ENCODE results near the gene RAD18. TPM values are rescaled to one million over a fixed set of nuclear protein-coding genes. Genes with fewer than 3 reads are reported as not detected.

Gene RAD18
- total RNA-seq, 1 donor from 2014 or later, result 0.75 TPM

GRCh38 chr3:8932507-8932906, 30.8 kb downstream of the RAD18 start:
- DNase-seq (ENCODE audit: low spot score in 2 of 2), result no peak
- no peaks in the 10 kb centered on the region for H3K4me1 ChIP-seq
- H3K27me3 ChIP-seq, result no peaks in the 10 kb centered on the region
- no peak for TF ChIP-seq CTCF (IDR thresholded peaks at IDR 0.05)
- no peak overlapping the region for H3K4me3 ChIP-seq
- intact Hi-C loops (cut with DNase I), result no loop called here
- no peaks in the 10 kb centered on the region for H3K9me3 ChIP-seq
- H3K27ac ChIP-seq, result no peak overlapping the region
- no peaks in the 10 kb centered on the region for H3K36me3 ChIP-seq

DNA sequence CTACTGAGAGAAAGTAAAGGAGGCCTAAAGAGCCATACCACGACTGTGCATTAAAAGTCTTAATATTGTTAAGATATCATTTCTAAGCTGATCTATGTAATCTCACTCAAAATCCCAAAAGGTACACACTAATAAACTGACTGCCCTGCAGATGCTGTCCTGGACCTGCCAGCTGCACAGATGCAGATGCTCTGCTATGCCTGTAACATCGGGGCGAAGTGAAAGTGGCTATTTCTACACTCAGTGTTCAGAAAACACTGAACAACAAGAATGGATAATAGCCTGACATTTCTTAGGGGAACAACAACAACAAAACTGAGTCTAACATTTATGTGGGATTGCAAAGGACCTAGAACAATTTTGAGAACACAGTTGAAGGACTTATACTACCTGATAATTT, 31.9 kb downstream of the RAD18 start:
- no peak for TF ChIP-seq CTCF (IDR thresholded peaks at IDR 0.05)
- Histone ChIP-seq H3K27ac (no peak overlapping the region), H3K4me1 (no peaks in the 10 kb centered on the region), H3K9me3 (no peaks in the 10 kb centered on the region), H3K36me3 (no peaks in the 10 kb centered on the region), H3K27me3 (no peaks in the 10 kb centered on the region), H3K4me3 (no peak overlapping the region)
- no peak for DNase-seq (ENCODE audit: low spot score in 2 of 2)
- intact Hi-C loops (cut with DNase I), result no loop called here

- Histone ChIP-seq H3K27me3 (no peaks in the 10 kb centered on the region), H3K36me3 (no peaks in the 10 kb centered on the region), H3K27ac (no peak overlapping the region), H3K4me3 (no peak overlapping the region), H3K9me3 (no peaks in the 10 kb centered on the region), H3K4me1 (no peaks in the 10 kb centered on the region)
- TF ChIP-seq CTCF (IDR thresholded peaks at IDR 0.05), result no peak
- intact Hi-C loops (cut with DNase I), result no loop called here
- no peak for DNase-seq (ENCODE audit: low spot score in 2 of 2)
Observed at GRCh38 chr3:8929860-8930259, 33.4 kb downstream of the RAD18 start.

GRCh38 chr3:8914491-8914890, 48.8 kb downstream of the RAD18 start:
- H3K27me3 ChIP-seq, result no peaks in the 10 kb centered on the region
- no peak overlapping the region for H3K27ac ChIP-seq
- no peak overlapping the region for H3K4me3 ChIP-seq
- intact Hi-C loops (cut with DNase I), result no loop called here
- H3K36me3 ChIP-seq, result no peaks in the 10 kb centered on the region
- no peak for DNase-seq (ENCODE audit: low spot score in 2 of 2)
- no peaks in the 10 kb centered on the region for H3K4me1 ChIP-seq
- H3K9me3 ChIP-seq, result no peaks in the 10 kb centered on the region
- TF ChIP-seq CTCF (IDR thresholded peaks at IDR 0.05), result no peak

GRCh38 chr3:8911781-8912180, 51.5 kb downstream of the RAD18 start:
- intact Hi-C loops (cut with DNase I), result no loop called here
- Histone ChIP-seq H3K9me3 (no peaks in the 10 kb centered on the region), H3K27me3 (no peaks in the 10 kb centered on the region), H3K4me3 (no peak overlapping the region), H3K27ac (no peak overlapping the region), H3K4me1 (no peaks in the 10 kb centered on the region), H3K36me3 (no peaks in the 10 kb centered on the region)
- DNase-seq (ENCODE audit: low spot score in 2 of 2), result no peak
- no peak for TF ChIP-seq CTCF (IDR thresholded peaks at IDR 0.05)

DNA sequence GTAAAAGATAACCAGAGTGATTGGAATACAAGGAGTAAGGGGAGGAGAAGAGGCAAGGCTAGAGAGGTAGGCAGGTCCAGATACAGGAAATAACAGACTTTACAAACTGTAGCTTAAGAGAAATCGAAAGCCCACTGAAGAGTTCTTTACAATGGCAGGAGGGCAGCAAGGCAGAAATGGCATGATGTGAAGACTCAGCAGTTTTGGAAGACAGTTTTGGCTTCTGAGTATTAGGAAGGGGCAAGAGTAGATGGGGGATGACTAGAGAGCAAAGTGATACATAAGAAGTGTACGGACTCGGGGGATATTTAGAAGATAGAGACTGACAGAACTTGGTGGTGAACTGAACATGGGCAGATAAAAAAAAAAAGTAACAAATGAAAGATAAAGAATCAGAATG, 54.1 kb downstream of the RAD18 start:
- Histone ChIP-seq H3K36me3 (no peaks in the 10 kb centered on the region), H3K27ac (no peak overlapping the region), H3K9me3 (no peaks in the 10 kb centered on the region), H3K4me1 (no peaks in the 10 kb centered on the region), H3K27me3 (no peaks in the 10 kb centered on the region), H3K4me3 (no peak overlapping the region)
- no peak for DNase-seq (ENCODE audit: low spot score in 2 of 2)
- intact Hi-C loops (cut with DNase I), result no loop called here
- no peak for TF ChIP-seq CTCF (IDR thresholded peaks at IDR 0.05)
